Activated T-helper 2 cell treated with anti-CD3 and anti-CD28 coated beads, Interferon-gamma antibody, Interleukin-2, Interleukin-4, amounts not matched to agents 10 μg/mL and 5 μg/mL and 100 μg/mL, durations not matched to agents 14 hours and 24 hours and 36 hours (primary cell): Measurements from ENCODE around the gene IFFO2. TPM values are rescaled to one million over a fixed set of nuclear protein-coding genes. Genes with fewer than 3 reads are reported as not detected.

Source experiments
- DNase-seq: peaks from one replicate; pipeline ENCODE4 v3.0.0; 2021; ENCODE audit warnings: low spot score
- H3K27ac Mint-ChIP-seq: one replicate; pipeline ENCODE4 v1.8.0; 2021; ENCODE audit warnings: mixed read lengths
- H3K27me3 Mint-ChIP-seq: one replicate; pipeline ENCODE4 v1.8.0; 2021; ENCODE audit warnings: low read depth, mixed read lengths
- H3K36me3 Mint-ChIP-seq: one replicate; pipeline ENCODE4 v1.8.0; 2021; ENCODE audit warnings: low read depth, mixed read lengths
- H3K4me1 Mint-ChIP-seq: one replicate; pipeline ENCODE4 v1.8.0; 2021; ENCODE audit warnings: low read depth, mixed read lengths
- H3K4me3 Mint-ChIP-seq: one replicate; pipeline ENCODE4 v1.8.0; 2021; ENCODE audit warnings: low read depth, mild to moderate bottlenecking, moderate library complexity, mixed read lengths
- H3K9me3 Mint-ChIP-seq: one replicate; pipeline ENCODE4 v1.8.0; 2021; ENCODE audit warnings: mixed read lengths
- intact Hi-C: fragments of 100-400 bp; cut with micrococcal nuclease; formaldehyde crosslinking; loops from one replicate; pipeline ENCODE4 v1.15.1; 2023
- total RNA-seq: library from RNA; stranded (reverse); gene quantifications from 2 replicates; pipeline ENCODE4 v1.2.3, GENCODE V29; 2022

Gene IFFO2
- total RNA-seq, 1 donor from 2014 or later = 48.5 TPM

DNA sequence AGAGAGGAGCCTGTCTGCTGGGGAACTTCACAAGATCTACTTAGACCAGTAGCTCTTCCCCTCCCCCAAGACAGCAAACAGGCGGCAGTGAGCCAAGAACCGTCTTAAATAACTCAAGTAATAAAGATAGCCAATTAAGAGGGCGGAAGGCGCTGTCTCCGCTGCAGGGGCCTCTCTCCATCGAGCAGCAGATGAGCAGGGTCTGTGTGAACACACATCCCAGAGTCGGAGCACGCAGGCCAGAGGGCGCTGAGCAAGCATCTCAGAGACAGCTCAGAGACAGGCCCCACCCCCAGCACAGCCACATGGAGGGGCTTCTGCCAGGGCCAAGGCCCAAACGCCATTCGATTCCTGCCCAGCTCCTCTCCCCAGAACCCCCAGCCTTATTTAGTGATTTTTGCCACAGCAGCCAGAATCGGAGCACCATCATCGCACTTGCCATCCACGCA is 11.1 kb downstream of the IFFO2 start:
- DNase-seq = no peak
- Mint-ChIP-seq H3K9me3 (no peaks in the 10 kb centered on the region), H3K27me3 (no peaks in the 10 kb centered on the region), H3K36me3 (peaks cover 10% of the 10 kb centered on the region), H3K27ac (no peak overlapping the region), H3K4me1 (peaks cover 58% of the 10 kb centered on the region), H3K4me3 (no peak overlapping the region)
- intact Hi-C loops = no loop called here

DNA sequence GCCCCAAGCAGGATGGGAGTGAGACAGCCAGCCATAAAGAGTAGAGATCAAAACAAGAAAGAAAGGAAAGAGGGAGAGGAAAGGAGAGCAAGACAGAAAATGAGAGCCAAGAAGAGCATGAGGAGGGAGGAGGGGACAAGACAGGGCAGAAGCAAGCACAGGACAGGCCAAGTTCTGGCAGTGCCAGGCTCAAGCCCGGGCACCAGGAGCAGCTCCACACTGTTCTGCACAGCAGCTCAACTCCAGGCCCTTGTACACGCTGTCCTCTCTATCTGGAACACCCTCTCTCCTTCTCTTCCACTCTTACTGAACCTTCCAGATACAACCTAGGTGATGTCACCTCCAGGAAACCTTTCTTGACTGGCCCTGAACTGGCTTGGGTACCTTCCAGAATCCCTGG is 11.7 kb downstream of the IFFO2 start:
- intact Hi-C loops = no loop called here
- no peaks in the 10 kb centered on the region for H3K9me3 Mint-ChIP-seq
- H3K27me3 Mint-ChIP-seq = no peaks in the 10 kb centered on the region
- H3K36me3 Mint-ChIP-seq = peaks cover 10% of the 10 kb centered on the region
- H3K4me1 Mint-ChIP-seq = peaks cover 54% of the 10 kb centered on the region
- peak overlapping the region; percentile 56 for H3K27ac Mint-ChIP-seq
- no peak for DNase-seq
- H3K4me3 Mint-ChIP-seq = no peak overlapping the region

DNA sequence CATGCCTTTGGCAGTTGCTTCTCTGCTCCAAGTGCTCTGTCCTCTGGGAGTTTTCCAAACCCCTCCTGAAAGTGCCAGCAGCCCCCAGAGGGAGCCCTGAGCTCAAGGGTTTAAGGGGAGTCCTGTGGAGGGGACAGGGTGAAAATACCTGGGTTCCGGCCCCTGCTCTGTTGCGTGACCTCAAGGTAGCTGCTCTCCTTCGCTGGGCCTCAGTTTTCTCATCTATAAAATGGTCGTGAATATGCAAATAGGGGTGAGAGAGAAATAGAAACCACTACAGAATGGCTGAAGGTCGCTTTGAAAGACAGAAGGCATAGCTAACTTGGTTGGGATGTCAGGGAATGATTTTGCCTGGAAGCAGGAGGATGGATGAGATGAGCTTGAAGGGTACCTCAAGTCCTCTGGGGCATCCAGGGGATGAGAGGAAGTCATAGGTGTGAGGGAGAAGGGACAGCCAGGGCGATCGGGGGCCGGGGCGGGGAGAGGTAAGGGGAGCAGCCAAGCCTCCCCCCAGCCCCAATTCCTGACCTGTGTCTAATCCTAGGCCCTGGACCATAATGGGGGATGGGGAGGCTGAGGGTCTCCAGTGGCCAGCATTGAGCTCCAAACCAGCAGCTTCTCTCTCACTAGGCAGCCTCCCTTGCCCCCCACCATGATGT is 12.4 kb downstream of the IFFO2 start:
- peaks cover 10% of the 10 kb centered on the region for H3K36me3 Mint-ChIP-seq
- no peaks in the 10 kb centered on the region for H3K27me3 Mint-ChIP-seq
- H3K9me3 Mint-ChIP-seq = no peaks in the 10 kb centered on the region
- intact Hi-C loops = no loop called here
- DNase-seq = no peak
- H3K4me1 Mint-ChIP-seq = peaks cover 51% of the 10 kb centered on the region
- H3K27ac Mint-ChIP-seq = peak overlapping the region; percentile 1
- H3K4me3 Mint-ChIP-seq = no peak overlapping the region

DNA sequence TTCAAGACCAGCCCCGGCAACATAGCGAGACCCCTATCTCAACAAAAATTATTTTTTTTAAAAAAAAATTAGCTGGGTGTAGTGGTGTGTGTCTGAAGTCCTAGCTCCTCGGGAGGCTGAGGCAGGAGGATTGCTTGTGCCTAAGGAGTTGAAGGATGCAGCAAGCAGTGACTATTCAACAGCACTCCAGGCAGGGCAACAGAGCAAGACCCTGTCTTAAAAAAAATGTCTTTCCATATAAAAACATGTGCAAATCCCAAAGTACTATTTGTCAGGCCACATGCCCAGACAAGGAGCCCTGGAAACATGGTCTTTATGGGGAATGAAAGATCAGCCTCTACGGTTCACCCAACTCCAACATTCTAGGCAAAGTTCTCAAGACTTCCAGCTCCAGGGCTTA is 13.3 kb downstream of the IFFO2 start:
- intact Hi-C loops = no loop called here
- Mint-ChIP-seq H3K4me1 (peaks cover 42% of the 10 kb centered on the region), H3K36me3 (peaks cover 6% of the 10 kb centered on the region), H3K4me3 (no peak overlapping the region), H3K27me3 (no peaks in the 10 kb centered on the region), H3K27ac (no peak overlapping the region), H3K9me3 (no peaks in the 10 kb centered on the region)
- no peak for DNase-seq

DNA sequence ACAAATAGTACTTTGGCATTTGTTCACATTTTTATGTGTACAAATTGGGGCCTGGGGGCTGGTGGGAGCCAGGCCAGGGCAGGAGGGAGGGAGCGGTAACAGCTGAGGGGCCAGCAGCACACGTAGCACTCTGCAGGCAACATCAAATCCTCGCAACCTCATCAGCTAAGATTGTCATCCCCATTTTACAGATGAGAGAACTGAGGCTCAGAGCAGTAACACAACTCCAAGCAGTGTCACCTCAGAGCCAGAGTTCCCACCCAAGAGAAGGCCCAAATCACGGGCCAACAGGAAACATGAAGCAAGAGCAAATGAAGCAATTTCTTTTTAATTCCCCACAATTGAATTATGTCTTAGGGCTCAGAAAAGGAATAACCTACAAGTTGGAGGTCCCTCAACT is 14.1 kb downstream of the IFFO2 start:
- no peak for DNase-seq
- Mint-ChIP-seq H3K9me3 (no peaks in the 10 kb centered on the region), H3K4me1 (peaks cover 34% of the 10 kb centered on the region), H3K36me3 (peaks cover 3% of the 10 kb centered on the region), H3K27me3 (no peaks in the 10 kb centered on the region), H3K4me3 (no peak overlapping the region), H3K27ac (no peak overlapping the region)
- intact Hi-C loops = no loop called here

- Mint-ChIP-seq H3K9me3 (no peaks in the 10 kb centered on the region), H3K4me1 (peaks cover 32% of the 10 kb centered on the region), H3K4me3 (no peak overlapping the region), H3K27me3 (no peaks in the 10 kb centered on the region), H3K27ac (no peak overlapping the region), H3K36me3 (peaks cover 3% of the 10 kb centered on the region)
- intact Hi-C loops = no loop called here
- no peak for DNase-seq
Observed at GRCh38 chr1:18941221-18942141, 15.0 kb downstream of the IFFO2 start.

GRCh38 chr1:18940303-18941020 is 16.0 kb downstream of the IFFO2 start:
- intact Hi-C loops = no loop called here
- Mint-ChIP-seq H3K27ac (no peak overlapping the region), H3K4me1 (peaks cover 37% of the 10 kb centered on the region), H3K4me3 (no peak overlapping the region), H3K27me3 (no peaks in the 10 kb centered on the region), H3K9me3 (no peaks in the 10 kb centered on the region), H3K36me3 (peaks cover 3% of the 10 kb centered on the region)
- no peak for DNase-seq

DNA sequence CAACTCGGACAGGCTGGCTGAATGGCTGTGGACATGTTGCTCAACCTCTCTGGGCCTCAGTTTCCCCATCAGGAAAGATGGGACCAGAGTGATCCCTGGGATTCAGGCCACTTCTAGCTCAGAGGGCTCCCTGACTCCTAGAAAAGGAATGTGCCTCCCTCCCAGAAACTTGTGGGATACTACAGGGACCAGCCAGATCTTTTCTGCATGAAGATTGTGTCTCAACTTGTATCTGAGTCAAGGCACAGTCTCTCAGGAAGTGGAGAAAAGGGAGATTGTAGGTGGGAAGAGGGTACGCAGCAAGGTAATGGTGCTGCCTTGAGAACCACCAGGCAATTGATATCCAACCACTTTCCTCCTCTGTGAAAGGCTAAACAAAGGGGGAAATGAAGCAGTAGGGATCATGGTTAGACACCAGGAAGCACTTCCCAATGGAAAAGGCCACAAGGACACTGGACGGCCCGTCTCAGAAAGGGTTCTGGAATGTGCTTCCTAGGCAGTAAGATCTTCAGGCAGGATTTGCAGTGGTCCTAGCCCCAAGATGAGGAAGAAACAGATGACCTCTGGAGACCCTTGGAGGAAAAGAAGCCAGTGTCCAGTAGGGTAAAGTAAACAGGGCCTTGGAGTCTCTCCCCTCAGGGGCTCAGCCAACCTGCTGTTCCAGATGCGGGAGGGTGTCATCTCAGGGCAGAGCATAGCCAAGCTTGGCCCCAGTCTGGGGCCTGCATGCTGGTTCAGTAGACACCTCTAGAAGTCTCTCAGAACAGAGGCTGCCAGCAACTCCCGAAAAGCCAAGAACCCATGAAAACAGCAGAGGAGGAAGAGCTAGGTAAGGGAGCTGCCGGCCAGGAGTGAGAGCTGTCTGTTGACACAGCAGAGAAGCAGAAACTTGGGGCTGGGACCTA is 16.8 kb downstream of the IFFO2 start:
- DNase-seq = no peak
- Mint-ChIP-seq H3K4me1 (peaks cover 38% of the 10 kb centered on the region), H3K27me3 (no peaks in the 10 kb centered on the region), H3K36me3 (peaks cover 3% of the 10 kb centered on the region), H3K27ac (no peak overlapping the region), H3K4me3 (no peak overlapping the region), H3K9me3 (no peaks in the 10 kb centered on the region)
- intact Hi-C loops = no loop called here

GRCh38 chr1:18938707-18939070 is 17.8 kb downstream of the IFFO2 start:
- Mint-ChIP-seq H3K9me3 (no peaks in the 10 kb centered on the region), H3K4me1 (peaks cover 43% of the 10 kb centered on the region), H3K4me3 (no peak overlapping the region), H3K36me3 (peaks cover 3% of the 10 kb centered on the region), H3K27me3 (no peaks in the 10 kb centered on the region), H3K27ac (no peak overlapping the region)
- intact Hi-C loops = no loop called here
- no peak for DNase-seq

DNA sequence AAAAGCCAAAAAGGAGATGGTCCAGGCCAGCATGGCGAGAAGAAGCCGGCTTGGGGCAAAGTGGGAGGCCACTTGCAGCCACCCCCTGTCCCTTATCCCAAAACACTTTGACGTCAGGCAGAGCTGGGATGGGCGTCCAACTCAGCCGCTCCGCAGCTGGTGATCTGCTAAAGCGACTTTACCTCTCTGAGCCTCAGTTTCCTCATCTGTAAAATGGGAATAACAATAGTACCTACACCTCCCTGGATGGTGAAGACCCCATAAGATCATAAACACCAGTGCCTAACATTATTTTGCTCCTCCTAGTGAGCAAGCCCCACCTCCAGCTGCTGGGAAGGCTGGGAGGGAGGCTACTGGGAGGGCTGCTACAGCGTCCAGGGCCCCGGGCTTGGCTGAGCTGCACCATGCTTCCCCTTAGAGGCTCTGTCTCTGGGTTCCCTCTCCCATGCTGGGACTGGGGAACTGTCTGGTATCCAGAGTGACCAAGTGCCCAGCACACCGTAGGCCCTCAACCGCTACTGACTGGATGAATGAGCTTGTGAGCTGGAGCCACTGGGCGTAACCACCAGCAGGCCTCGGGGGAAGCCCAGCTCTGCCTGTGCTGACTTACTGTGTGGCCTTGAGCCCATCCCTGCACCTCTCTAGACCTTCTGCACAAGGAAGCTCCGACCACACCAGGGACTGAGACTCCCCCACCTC is 18.3 kb downstream of the IFFO2 start:
- Mint-ChIP-seq H3K9me3 (no peaks in the 10 kb centered on the region), H3K4me1 (peaks cover 42% of the 10 kb centered on the region)

DNA sequence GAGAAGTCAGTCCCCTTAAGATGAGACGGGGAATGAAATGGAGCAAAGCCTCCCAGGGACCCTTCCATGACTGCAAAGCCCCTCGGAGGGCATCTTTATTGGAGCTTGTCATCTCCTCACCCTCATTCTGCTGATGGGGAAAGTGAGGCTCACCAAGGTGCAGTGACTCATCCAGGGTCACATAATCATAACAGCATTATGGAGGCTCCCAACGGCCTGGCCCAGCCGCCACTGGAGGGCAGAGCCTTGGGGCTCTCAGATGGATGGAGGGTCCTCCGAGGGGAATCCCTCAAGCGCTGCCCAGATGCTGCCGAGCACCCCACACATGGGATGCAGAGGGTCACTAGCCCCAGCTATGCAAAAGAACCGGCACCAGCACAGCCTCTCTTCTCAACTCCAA is 18.9 kb downstream of the IFFO2 start:
- Mint-ChIP-seq H3K27me3 (no peaks in the 10 kb centered on the region), H3K9me3 (no peaks in the 10 kb centered on the region), H3K4me1 (peaks cover 47% of the 10 kb centered on the region), H3K27ac (no peak overlapping the region), H3K4me3 (no peak overlapping the region), H3K36me3 (no peaks in the 10 kb centered on the region)
- no peak for DNase-seq
- intact Hi-C loops = no loop called here

More for the DNA sequence above, 18.3 kb downstream of the IFFO2 start:
- no peak overlapping the region for H3K27ac Mint-ChIP-seq
- H3K36me3 Mint-ChIP-seq = no peaks in the 10 kb centered on the region
- no peak for DNase-seq
- intact Hi-C loops = no loop called here
- no peaks in the 10 kb centered on the region for H3K27me3 Mint-ChIP-seq
- H3K4me3 Mint-ChIP-seq = no peak overlapping the region
